Colonic mucosa (tissue), 4 donors: ENCODE measurements around the gene MEIS1. TPM values are rescaled to one million over a fixed set of nuclear protein-coding genes. Genes with fewer than 3 reads are reported as not detected.

Experiments used
- DNase-seq: peaks from one replicate; pipeline ENCODE4 v3.0.0-alpha.2; 2020
- H3K27ac ChIP-seq: fragments of 200-600 bp; one replicate; pipeline ENCODE4 v1.8.0; 2021
- H3K27me3 ChIP-seq: fragments of 200-600 bp; one replicate; pipeline ENCODE4 v1.8.0; 2021
- H3K36me3 ChIP-seq: fragments of 200-600 bp; one replicate; pipeline ENCODE4 v1.8.0; 2021
- H3K4me1 ChIP-seq: fragments of 200-600 bp; one replicate; pipeline ENCODE4 v1.8.0; 2021; ENCODE audit warnings: mild to moderate bottlenecking
- H3K4me3 ChIP-seq: fragments of 200-600 bp; one replicate; pipeline ENCODE4 v1.8.0; 2021
- H3K9ac ChIP-seq, 2 donors: one replicate each; pipeline ENCODE4 v1.7.0; 2013; ENCODE audit warnings: control low read depth in 2 of 2, low read depth in 2 of 2, low read length in 2 of 2
- H3K9me3 ChIP-seq: fragments of 200-600 bp; one replicate; pipeline ENCODE4 v1.8.0; 2021
- CTCF ChIP-seq: fragments of 200-600 bp; IDR thresholded peaks from one replicate; pipeline ENCODE4 v1.8.0; 2022; ENCODE audit warnings: antibody characterized with exemption, mild to moderate bottlenecking
- intact Hi-C: fragments of 100-400 bp; cut with DNase I; formaldehyde crosslinking; loops from one replicate; pipeline ENCODE4 v1.14.1; 2022
- total RNA-seq, 2 donors: library from RNA; stranded (reverse); fragmentation: NEBNext Ultra II Directional in 1 of 2; extraction: Animal tissue kit (Norgen Biotek cat#: 25700) in 1 of 2; gene quantifications; one replicate each; pipeline ENCODE4 v1.2.1, GENCODE V29; 2021
- donor health status: healthy.
- donor health status: DM: no; HTN: no; CAD: no.
- donor health status: DM: no; HTN: no; CAD: no.

MEIS1 gene
- total RNA-seq, 2 donors from 2014 or later = 8.9 to 23.1 TPM

- Histone ChIP-seq H3K9ac (no peak overlapping the region), H3K4me3 (no peak overlapping the region), H3K9me3 (no peaks in the 10 kb centered on the region), H3K36me3 (no peaks in the 10 kb centered on the region), H3K27ac (no peak overlapping the region), H3K27me3 (no peaks in the 10 kb centered on the region), H3K4me1 (no peaks in the 10 kb centered on the region)
- intact Hi-C loops = no loop called here
- no peak for TF ChIP-seq CTCF
- DNase-seq = no peak
Measured at GRCh38 chr2:66544258-66544657, 109.3 kb downstream of the MEIS1 start.

GRCh38 chr2:66545258-66545657 lies 110.3 kb downstream of the MEIS1 start:
- no peaks in the 10 kb centered on the region for H3K4me1 ChIP-seq
- H3K27ac ChIP-seq = no peak overlapping the region
- no peak for TF ChIP-seq CTCF
- DNase-seq = no peak
- no peaks in the 10 kb centered on the region for H3K27me3 ChIP-seq
- no peaks in the 10 kb centered on the region for H3K36me3 ChIP-seq
- no peak overlapping the region for H3K4me3 ChIP-seq
- H3K9me3 ChIP-seq = no peaks in the 10 kb centered on the region
- no peak overlapping the region for H3K9ac ChIP-seq
- intact Hi-C loops = no loop called here

- no peak for DNase-seq
- no peak overlapping the region for H3K4me3 ChIP-seq
- H3K4me1 ChIP-seq = no peaks in the 10 kb centered on the region
- no peak for TF ChIP-seq CTCF
- no peak overlapping the region for H3K27ac ChIP-seq
- H3K36me3 ChIP-seq = no peaks in the 10 kb centered on the region
- no peaks in the 10 kb centered on the region for H3K9me3 ChIP-seq
- H3K9ac ChIP-seq = no peak overlapping the region
- intact Hi-C loops = no loop called here
- H3K27me3 ChIP-seq = no peaks in the 10 kb centered on the region
Measured at GRCh38 chr2:66547118-66547517, 112.2 kb downstream of the MEIS1 start.

GRCh38 chr2:66547887-66548286 lies 113.0 kb downstream of the MEIS1 start:
- no peak overlapping the region for H3K4me3 ChIP-seq
- DNase-seq = no peak
- no peaks in the 10 kb centered on the region for H3K4me1 ChIP-seq
- H3K36me3 ChIP-seq = no peaks in the 10 kb centered on the region
- no peaks in the 10 kb centered on the region for H3K27me3 ChIP-seq
- no peak overlapping the region for H3K27ac ChIP-seq
- H3K9me3 ChIP-seq = no peaks in the 10 kb centered on the region
- H3K9ac ChIP-seq = no peak overlapping the region
- intact Hi-C loops = no loop called here
- no peak for TF ChIP-seq CTCF

- intact Hi-C loops = no loop called here
- no peak overlapping the region for H3K9ac ChIP-seq
- DNase-seq = no peak
- no peaks in the 10 kb centered on the region for H3K27me3 ChIP-seq
- no peaks in the 10 kb centered on the region for H3K36me3 ChIP-seq
- H3K27ac ChIP-seq = no peak overlapping the region
- H3K9me3 ChIP-seq = no peaks in the 10 kb centered on the region
- no peaks in the 10 kb centered on the region for H3K4me1 ChIP-seq
- no peak overlapping the region for H3K4me3 ChIP-seq
- TF ChIP-seq CTCF = no peak
Measured at GRCh38 chr2:66548422-66548821, 113.5 kb downstream of the MEIS1 start.

GRCh38 chr2:66550826-66551225 lies 115.9 kb downstream of the MEIS1 start:
- no peaks in the 10 kb centered on the region for H3K4me1 ChIP-seq
- no peaks in the 10 kb centered on the region for H3K9me3 ChIP-seq
- H3K9ac ChIP-seq = no peak overlapping the region
- H3K27ac ChIP-seq = no peak overlapping the region
- TF ChIP-seq CTCF = no peak
- DNase-seq = no peak
- no peak overlapping the region for H3K4me3 ChIP-seq
- no peaks in the 10 kb centered on the region for H3K36me3 ChIP-seq
- intact Hi-C loops = no loop called here
- no peaks in the 10 kb centered on the region for H3K27me3 ChIP-seq
